HG02759 (cell line): ENCODE results near the gene PTGDS.

Experiments used
- ATAC-seq: cut with Tn5 transposase; IDR thresholded peaks from one replicate; pipeline ENCODE4 v1.9.1; 2021; ENCODE audit warnings: mild to moderate bottlenecking, moderate library complexity; ENCODE audit not compliant: unreplicated experiment

PTGDS gene

GRCh38 chr9:137007108-137007815, 30.0 kb downstream of the PTGDS start:
- ATAC-seq: no peak

GRCh38 chr9:137007816-137008270, 30.5 kb downstream of the PTGDS start:
- ATAC-seq: no peak

GRCh38 chr9:137008312-137008711, 31.0 kb downstream of the PTGDS start:
- no peak for ATAC-seq

- no peak for ATAC-seq
Measured at GRCh38 chr9:137009217-137009616, 31.9 kb downstream of the PTGDS start.

- no peak for ATAC-seq
Measured at GRCh38 chr9:137009938-137010732, 32.8 kb downstream of the PTGDS start.

GRCh38 chr9:137011156-137011555, 33.9 kb downstream of the PTGDS start:
- no peak for ATAC-seq

GRCh38 chr9:137011907-137012675, 34.8 kb downstream of the PTGDS start:
- no peak for ATAC-seq

GRCh38 chr9:137012694-137013570, 35.6 kb downstream of the PTGDS start:
- ATAC-seq: no peak

- ATAC-seq: no peak
Measured at GRCh38 chr9:137013571-137013940, 36.3 kb downstream of the PTGDS start.

GRCh38 chr9:137014166-137014565, 36.9 kb downstream of the PTGDS start:
- no peak for ATAC-seq

GRCh38 chr9:137014776-137015539, 37.7 kb downstream of the PTGDS start:
- no peak for ATAC-seq

- no peak for ATAC-seq
Measured at GRCh38 chr9:137015540-137015930, 38.2 kb downstream of the PTGDS start.

- ATAC-seq: no peak
Measured at GRCh38 chr9:137015976-137016375, 38.7 kb downstream of the PTGDS start.

GRCh38 chr9:137016436-137016835, 39.1 kb downstream of the PTGDS start:
- no peak for ATAC-seq

- no peak for ATAC-seq
Measured at GRCh38 chr9:137017071-137017470, 39.8 kb downstream of the PTGDS start.

GRCh38 chr9:137017791-137018497, 40.6 kb downstream of the PTGDS start:
- no peak for ATAC-seq

GRCh38 chr9:137018761-137019559, 41.7 kb downstream of the PTGDS start:
- no peak for ATAC-seq

- ATAC-seq: no peak
Measured at GRCh38 chr9:137019891-137020683, 42.8 kb downstream of the PTGDS start.
